A673 (cell line): ENCODE measurements around the gene SERPINB13. TPM values are rescaled to one million over a fixed set of nuclear protein-coding genes. Genes with fewer than 3 reads are reported as not detected.
"Not testable (repeated sequence)": the region's sequence is repeated elsewhere in the genome, so short reads cannot be mapped to it uniquely, and the experiment has no call there.

ENCODE experiments used
- BruUV-seq: library from RNA; stranded (reverse); fragments of 400-500 nt; replicated peaks from 2 replicates; lab custom pipeline; 2021; lab: Mats Ljungman, UMichigan
- CTCF ChIA-PET: fragments of 300-600 bp; sonication (Branson Sonifier 250); formaldehyde crosslinking; loops from one replicate; lab custom pipeline; 2022; ENCODE audit warnings: antibody characterized with exemption; lab: Charles Lee
- POLR2A ChIA-PET: fragments of 300-600 bp; sonication (Branson Sonifier 250); formaldehyde crosslinking; loops from one replicate; lab custom pipeline; 2022; ENCODE audit warnings: antibody characterized with exemption; ENCODE audit not compliant: low non-redundant PET; lab: Charles Lee
- DNase-seq: peaks from one replicate; pipeline ENCODE4 v3.0.0-alpha.2; 2015; ENCODE audit warnings: low spot score
- H3K27ac ChIP-seq: fragments of 200-600 bp; sonication (generic); 2 replicates; pipeline ENCODE4 v1.5.1; 2016; ENCODE audit warnings: mixed run types, low read depth, mild to moderate bottlenecking, mixed read lengths, antibody characterized with exemption, low read length; ENCODE audit not compliant: poor library complexity, severe bottlenecking
- H3K27me3 ChIP-seq: fragments of 200-600 bp; sonication (generic); replicated peaks from 2 replicates; pipeline ENCODE4 v1.6.1; 2017; ENCODE audit warnings: mixed run types, low read depth, mild to moderate bottlenecking, mixed read lengths, antibody characterized with exemption, low read length; ENCODE audit not compliant: insufficient read depth, poor library complexity
- H3K36me3 ChIP-seq: fragments of 200-600 bp; sonication (generic); 2 replicates; pipeline ENCODE4 v1.6.1; 2016; ENCODE audit warnings: mixed run types, mild to moderate bottlenecking, mixed read lengths, antibody characterized with exemption, low read length; ENCODE audit not compliant: insufficient read depth, poor library complexity, severe bottlenecking
- H3K4me1 ChIP-seq: fragments of 200-600 bp; sonication (generic); 2 replicates; pipeline ENCODE4 v1.6.1; 2017; ENCODE audit warnings: mixed run types, mild to moderate bottlenecking, mixed read lengths, antibody characterized with exemption, low read length; ENCODE audit not compliant: insufficient read depth, poor library complexity, severe bottlenecking
- H3K4me3 ChIP-seq: fragments of 200-600 bp; sonication (generic); 2 replicates; pipeline ENCODE4 v1.5.1; 2016; ENCODE audit warnings: low read depth, mixed run types, mild to moderate bottlenecking, mixed read lengths, low read length; ENCODE audit not compliant: poor library complexity, severe bottlenecking
- H3K9me3 ChIP-seq: fragments of 200-600 bp; sonication (generic); 2 replicates; pipeline ENCODE4 v1.6.1; 2016; ENCODE audit warnings: mixed run types, low read depth, mild to moderate bottlenecking, mixed read lengths, antibody characterized with exemption, low read length; ENCODE audit not compliant: poor library complexity, severe bottlenecking
- EZH2 ChIP-seq: fragments of 200-600 bp; sonication (generic); IDR thresholded peaks from 2 replicates; pipeline ENCODE4 v1.6.1; 2017; ENCODE audit warnings: borderline replicate concordance, low read depth, mild to moderate bottlenecking, mixed read lengths, antibody characterized with exemption, low read length; ENCODE audit not compliant: poor library complexity, severe bottlenecking
- intact Hi-C: fragments of 100-400 bp; cut with micrococcal nuclease; formaldehyde crosslinking; loops from one replicate; pipeline ENCODE4 v1.10.0; 2022; ENCODE audit not compliant: unreplicated experiment
- total RNA-seq: library from RNA; stranded (reverse); gene quantifications from 2 replicates; pipeline ENCODE4 v1.2.3, GENCODE V29; 2021
- TF ChIP-seq, protein P1 (sequence below): fragments of 300-800, 200-600 bp; sonication (generic); conservative IDR thresholded peaks from 2 replicates; pipeline ENCODE4 v1.5.1; 2017; ENCODE audit warnings: low read depth, mild to moderate bottlenecking, antibody characterized with exemption, low read length, moderate library complexity, mixed read lengths

The SERPINB13 gene
- total RNA-seq, 1 experiment from 2014 or later, result 0.49 TPM

DNA sequence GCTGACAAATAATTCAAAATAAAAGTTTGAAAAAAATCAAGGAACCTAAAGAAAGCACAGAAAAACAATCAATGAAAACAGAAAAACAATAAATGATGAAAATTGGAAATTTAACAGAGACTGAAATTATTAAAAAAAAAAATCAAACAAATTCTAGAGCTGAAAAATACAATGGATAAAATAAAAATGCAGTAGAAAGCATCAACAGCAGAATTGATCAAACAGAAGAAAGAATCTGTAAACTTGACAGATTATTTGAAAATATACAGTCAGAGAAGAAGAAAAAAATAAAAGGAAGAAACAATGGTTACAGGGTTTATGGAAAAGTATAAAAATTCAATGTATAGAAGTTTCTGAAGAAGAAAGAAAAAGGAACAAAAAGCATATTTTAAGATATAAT is 40.7 kb downstream of the SERPINB13 start:
- Histone ChIP-seq H3K27me3 (no peaks in the 10 kb centered on the region), H3K27ac (no peak overlapping the region), H3K4me1 (no peaks in the 10 kb centered on the region), H3K9me3 (peaks cover 24% of the 10 kb centered on the region), H3K36me3 (no peaks in the 10 kb centered on the region), H3K4me3 (no peak overlapping the region)
- ChIA-PET CTCF (no interaction called here), POLR2A (no interaction called here)
- TF ChIP-seq EZH2, result no peak
- TF ChIP-seq, protein P1, sequence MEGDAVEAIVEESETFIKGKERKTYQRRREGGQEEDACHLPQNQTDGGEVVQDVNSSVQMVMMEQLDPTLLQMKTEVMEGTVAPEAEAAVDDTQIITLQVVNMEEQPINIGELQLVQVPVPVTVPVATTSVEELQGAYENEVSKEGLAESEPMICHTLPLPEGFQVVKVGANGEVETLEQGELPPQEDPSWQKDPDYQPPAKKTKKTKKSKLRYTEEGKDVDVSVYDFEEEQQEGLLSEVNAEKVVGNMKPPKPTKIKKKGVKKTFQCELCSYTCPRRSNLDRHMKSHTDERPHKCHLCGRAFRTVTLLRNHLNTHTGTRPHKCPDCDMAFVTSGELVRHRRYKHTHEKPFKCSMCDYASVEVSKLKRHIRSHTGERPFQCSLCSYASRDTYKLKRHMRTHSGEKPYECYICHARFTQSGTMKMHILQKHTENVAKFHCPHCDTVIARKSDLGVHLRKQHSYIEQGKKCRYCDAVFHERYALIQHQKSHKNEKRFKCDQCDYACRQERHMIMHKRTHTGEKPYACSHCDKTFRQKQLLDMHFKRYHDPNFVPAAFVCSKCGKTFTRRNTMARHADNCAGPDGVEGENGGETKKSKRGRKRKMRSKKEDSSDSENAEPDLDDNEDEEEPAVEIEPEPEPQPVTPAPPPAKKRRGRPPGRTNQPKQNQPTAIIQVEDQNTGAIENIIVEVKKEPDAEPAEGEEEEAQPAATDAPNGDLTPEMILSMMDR, result no peak
- no TSS peak for BruUV-seq
- intact Hi-C loops, result no loop called here
- DNase-seq, result no peak

- no TSS peak for BruUV-seq
- no peak for DNase-seq
- H3K4me1 ChIP-seq, result no peaks in the 10 kb centered on the region
- POLR2A ChIA-PET, result no interaction called here
- no peaks in the 10 kb centered on the region for H3K36me3 ChIP-seq
- CTCF ChIA-PET, result no interaction called here
- TF ChIP-seq, protein P1, result no peak
- TF ChIP-seq EZH2, result no peak
- no peaks in the 10 kb centered on the region for H3K27me3 ChIP-seq
- intact Hi-C loops, result no loop called here
- no peak overlapping the region for H3K27ac ChIP-seq
- peaks cover under 1% of the 10 kb centered on the region for H3K9me3 ChIP-seq
- no peak overlapping the region for H3K4me3 ChIP-seq
These were observed 50.6 kb downstream of the SERPINB13 start for GRCh38 chr18:63637703-63638102.

DNA sequence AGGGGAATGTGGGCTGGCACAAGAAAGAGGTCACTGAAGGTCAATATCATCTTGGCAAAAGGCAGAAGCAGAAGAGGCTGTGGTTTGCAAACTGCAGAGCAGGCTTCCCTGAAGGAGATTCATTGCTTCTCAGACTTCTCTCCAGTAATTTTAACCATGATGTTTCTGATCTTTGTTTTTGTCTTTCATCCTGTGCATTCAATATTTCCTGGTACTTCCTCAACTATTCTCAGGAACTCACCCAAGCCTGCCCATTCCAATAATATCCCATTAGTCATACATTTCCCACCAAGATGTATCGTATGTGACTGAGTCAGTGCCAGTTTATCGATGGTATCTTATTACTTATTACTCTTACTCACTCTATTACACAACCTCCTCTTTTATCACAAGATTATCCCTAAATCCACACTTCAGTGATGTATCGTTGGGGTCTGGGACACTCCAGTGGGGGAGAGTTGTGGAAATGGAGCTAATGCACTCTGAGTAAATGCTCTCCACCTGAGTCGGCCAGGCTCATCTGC is 54.1 kb downstream of the SERPINB13 start:
- H3K27me3 ChIP-seq, CTCF ChIA-PET, DNase-seq, POLR2A ChIA-PET, BruUV-seq, intact Hi-C loops, H3K36me3 ChIP-seq, H3K9me3 ChIP-seq, H3K4me3 ChIP-seq, H3K4me1 ChIP-seq, H3K27ac ChIP-seq: not testable (repeated sequence)

DNA sequence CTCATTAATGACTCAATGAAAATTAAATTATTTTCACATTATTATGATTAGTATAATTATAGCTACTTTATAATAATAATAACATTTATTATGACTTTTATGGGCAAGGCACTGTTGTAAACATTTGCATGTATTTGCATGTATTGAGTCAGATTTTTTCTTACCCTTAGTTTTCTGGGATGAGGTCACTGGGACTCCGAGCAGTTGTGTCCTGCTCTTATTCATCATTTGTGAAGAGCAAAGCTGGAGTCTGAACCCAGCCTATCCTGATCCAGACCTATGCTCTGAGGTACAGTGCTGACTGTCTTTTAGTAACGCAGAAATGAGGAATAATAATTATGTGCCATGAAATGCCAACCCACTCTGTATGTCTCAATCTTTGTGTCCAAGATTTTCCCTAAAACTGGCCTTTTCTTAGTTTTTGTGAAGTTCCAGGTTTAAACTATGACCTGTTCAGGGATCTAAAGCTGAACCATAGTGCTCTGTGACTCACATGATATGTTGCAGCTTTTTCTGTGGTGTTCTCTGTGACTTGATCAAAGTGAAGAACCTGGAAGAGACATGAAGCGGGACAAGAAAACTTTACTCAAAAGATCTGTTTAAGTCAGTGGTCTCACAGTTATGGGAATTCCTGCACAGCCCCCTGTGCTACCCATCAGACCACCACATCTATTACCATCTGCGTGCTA is 55.7 kb downstream of the SERPINB13 start:
- DNase-seq, H3K9me3 ChIP-seq, H3K36me3 ChIP-seq, intact Hi-C loops, H3K4me3 ChIP-seq, CTCF ChIA-PET, BruUV-seq, H3K27me3 ChIP-seq, H3K27ac ChIP-seq, H3K4me1 ChIP-seq: not testable (repeated sequence)
- POLR2A ChIA-PET, result interaction anchor here (0.6 kb wide), 2 partner anchors 44 to 64 kb away, joined by 3 to 5 read pairs; no protein-coding TSS in a partner anchor

- intact Hi-C loops, H3K27me3 ChIP-seq, H3K9me3 ChIP-seq, BruUV-seq, POLR2A ChIA-PET, CTCF ChIA-PET, H3K27ac ChIP-seq, DNase-seq, H3K4me1 ChIP-seq, H3K4me3 ChIP-seq, H3K36me3 ChIP-seq: not testable (repeated sequence)
These were observed 57.0 kb downstream of the SERPINB13 start, which contains the start of gene SERPINB4 for GRCh38 chr18:63644142-63644541. SERPINB4 (minus strand) TSS chr18:63644256; CDS start chr18:63643577, 679 bp downstream.

DNA sequence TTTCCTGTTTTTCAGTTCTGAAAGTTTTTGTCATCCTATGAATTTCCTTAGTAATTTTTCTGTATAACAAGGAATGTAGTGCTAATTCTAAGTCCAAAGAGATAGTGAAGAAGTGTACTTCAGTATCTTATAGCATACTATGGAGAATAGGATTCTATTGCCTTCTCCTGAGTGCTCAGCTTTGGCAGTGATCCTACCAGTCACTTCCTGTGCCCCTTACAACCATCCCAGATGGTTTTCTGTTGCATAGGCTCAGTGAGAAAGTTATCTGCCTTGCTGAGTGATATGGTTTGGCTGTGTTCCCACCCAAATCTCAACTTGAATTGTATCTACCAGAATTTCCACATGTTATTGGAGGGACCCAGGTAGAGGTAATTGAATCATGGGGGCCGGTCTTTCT is 57.6 kb downstream of the SERPINB13 start:
- CTCF ChIA-PET, result not testable (repeated sequence)

More for the DNA sequence above, 57.6 kb downstream of the SERPINB13 start:
- H3K4me3 ChIP-seq, H3K9me3 ChIP-seq, H3K27me3 ChIP-seq, DNase-seq, intact Hi-C loops, BruUV-seq, H3K4me1 ChIP-seq, POLR2A ChIA-PET, H3K27ac ChIP-seq, H3K36me3 ChIP-seq: not testable (repeated sequence)
